ENCODE results near the gene CELF2.

Gene CELF2

DNA sequence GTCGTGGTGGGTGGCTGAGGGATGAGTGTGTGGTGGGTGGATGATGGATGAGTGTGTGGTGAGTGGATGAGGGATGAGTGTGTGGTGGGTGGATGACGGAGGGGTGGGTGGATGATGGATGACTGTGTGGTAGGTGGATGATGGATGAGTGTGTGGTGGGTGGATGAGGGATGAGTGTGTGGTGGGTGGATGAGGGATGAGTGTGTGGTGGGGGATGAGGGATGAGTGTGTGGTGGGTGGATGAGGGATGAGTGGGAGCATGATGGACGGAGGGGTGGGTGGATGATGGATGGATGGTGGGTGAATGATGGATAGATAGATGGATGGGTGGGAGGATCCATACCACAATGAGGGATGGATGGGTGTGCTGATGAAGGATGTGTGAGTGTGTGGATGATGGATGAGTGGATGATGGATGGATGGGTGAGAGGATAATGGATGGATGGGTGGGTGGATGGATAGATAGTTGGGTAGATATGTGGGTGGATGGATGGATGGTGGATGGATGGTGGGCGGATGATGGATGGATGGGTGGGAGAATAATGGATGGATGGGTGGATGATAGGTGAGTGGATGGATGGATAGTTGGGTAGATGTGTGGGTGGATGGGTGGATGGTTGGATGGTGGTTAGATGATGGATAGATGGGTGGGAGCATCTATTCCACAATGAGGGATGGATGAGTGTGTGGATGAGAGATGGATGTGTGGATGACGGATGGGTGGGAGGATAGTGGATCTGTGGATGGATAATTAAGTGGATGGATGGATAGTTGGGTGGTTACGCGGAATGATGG is 266.8 kb downstream of the CELF2 start:
- H3K4me3 ChIP-seq (ENCODE audit: low read length): no peak overlapping the region
- H3K9ac ChIP-seq (ENCODE audit: low read depth, low read length): no peak overlapping the region
- H3K9me3 ChIP-seq (ENCODE audit: insufficient read depth, low read depth, low read length): no peaks in the 10 kb centered on the region; the same call in 1 of the 2 replicates
- peaks cover 11% of the 10 kb centered on the region; the same call in 1 of the 2 replicates for H3K36me3 ChIP-seq (ENCODE audit: insufficient read depth, low read depth, low read length)
- H3K27me3 ChIP-seq (ENCODE audit: insufficient read depth, low read length): no peaks in the 10 kb centered on the region
- H3K4me1 ChIP-seq (ENCODE audit: insufficient read depth, low read length): no peaks in the 10 kb centered on the region
- H3K27ac ChIP-seq (ENCODE audit: low read length): no peak overlapping the region

DNA sequence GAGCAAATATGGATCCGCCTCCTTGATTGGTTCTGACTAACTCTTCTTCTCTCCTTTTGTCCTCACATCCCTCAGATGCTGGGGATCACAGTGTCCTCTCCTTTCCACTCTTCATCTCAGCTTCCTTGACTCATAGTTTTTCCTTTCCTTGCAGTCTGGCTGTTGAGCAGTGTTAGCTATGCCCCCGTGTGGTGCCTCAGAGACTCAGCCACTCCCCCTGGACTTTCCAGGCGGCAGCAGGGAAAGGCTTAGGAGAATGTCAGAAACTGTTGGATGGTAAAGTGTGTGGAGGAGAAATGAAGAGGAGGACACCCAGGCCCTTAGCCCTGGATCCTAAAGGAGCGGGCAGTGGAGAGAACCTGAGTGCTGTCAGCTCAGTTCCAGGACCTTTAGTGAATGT is 267.5 kb downstream of the CELF2 start:
- Histone ChIP-seq H3K4me3 (ENCODE audit: low read length) (no peak overlapping the region), H3K9ac (ENCODE audit: low read depth, low read length) (no peak overlapping the region), H3K9me3 (ENCODE audit: insufficient read depth, low read depth, low read length) (no peaks in the 10 kb centered on the region; the same call in 1 of the 2 replicates), H3K27ac (ENCODE audit: low read length) (no peak overlapping the region), H3K27me3 (ENCODE audit: insufficient read depth, low read length) (no peaks in the 10 kb centered on the region), H3K36me3 (ENCODE audit: insufficient read depth, low read depth, low read length) (peaks cover 11% of the 10 kb centered on the region; the same call in 1 of the 2 replicates), H3K4me1 (ENCODE audit: insufficient read depth, low read length) (no peaks in the 10 kb centered on the region)

DNA sequence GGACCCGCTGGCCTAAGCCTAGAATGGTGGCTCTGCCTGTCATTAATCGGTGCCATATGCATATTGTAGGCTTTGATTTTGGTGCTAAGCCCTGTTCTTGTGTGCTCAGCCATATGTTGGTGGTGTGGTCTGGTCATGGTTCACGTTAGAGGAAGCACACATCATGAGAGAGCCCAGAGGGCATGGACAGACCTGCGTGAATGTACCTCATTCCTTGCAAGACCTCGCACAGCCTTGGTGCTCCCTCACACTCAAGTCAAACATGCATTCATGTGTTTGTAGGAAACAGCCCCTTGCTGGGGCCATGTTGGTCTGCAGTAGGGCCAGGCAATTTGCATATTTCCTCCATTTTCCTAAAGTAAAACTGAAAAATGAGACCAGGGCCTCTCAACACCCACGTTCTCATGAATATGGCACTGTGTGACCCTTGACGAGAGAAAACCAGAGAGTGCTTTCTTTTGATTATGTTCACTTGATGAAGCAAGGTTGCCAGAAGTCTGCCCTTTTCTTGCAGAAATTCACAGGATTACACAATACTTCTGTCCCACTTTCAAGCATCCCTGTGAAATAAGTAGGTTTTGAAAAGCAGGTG is 268.7 kb downstream of the CELF2 start:
- peaks cover 12% of the 10 kb centered on the region; the same call in 1 of the 2 replicates for H3K36me3 ChIP-seq (ENCODE audit: insufficient read depth, low read depth, low read length)
- H3K27ac ChIP-seq (ENCODE audit: low read length): no peak overlapping the region
- no peak overlapping the region for H3K4me3 ChIP-seq (ENCODE audit: low read length)

DNA sequence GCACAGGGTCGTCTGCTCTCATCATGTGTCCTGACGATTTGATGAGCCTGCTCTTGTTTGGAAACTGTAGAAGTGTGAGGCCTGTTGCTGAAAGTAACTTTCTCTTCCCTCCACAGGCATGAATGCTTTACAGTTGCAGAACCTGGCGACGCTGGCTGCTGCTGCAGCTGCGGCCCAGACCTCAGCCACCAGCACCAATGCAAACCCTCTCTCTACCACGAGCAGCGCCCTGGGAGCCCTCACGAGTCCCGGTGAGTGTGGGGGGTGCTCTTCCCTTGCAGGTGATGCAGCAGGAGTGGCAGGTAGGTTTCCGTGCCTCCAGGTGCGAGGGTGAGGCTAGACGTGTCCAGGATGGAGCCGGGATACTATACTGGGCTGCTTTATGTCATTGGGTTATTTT is 270.6 kb downstream of the CELF2 start:
- Histone ChIP-seq H3K36me3 (ENCODE audit: insufficient read depth, low read depth, low read length) (peaks cover 21% of the 10 kb centered on the region; the same call in 1 of the 2 replicates), H3K9ac (ENCODE audit: low read depth, low read length) (no peak overlapping the region), H3K4me3 (ENCODE audit: low read length) (no peak overlapping the region), H3K4me1 (ENCODE audit: insufficient read depth, low read length) (peaks cover 5% of the 10 kb centered on the region; the same call in 1 of the 2 replicates), H3K9me3 (ENCODE audit: insufficient read depth, low read depth, low read length) (no peaks in the 10 kb centered on the region; the same call in 1 of the 2 replicates), H3K27ac (ENCODE audit: low read length) (no peak overlapping the region), H3K27me3 (ENCODE audit: insufficient read depth, low read length) (no peaks in the 10 kb centered on the region)

More for the DNA sequence above, 268.7 kb downstream of the CELF2 start:
- Histone ChIP-seq H3K9me3 (ENCODE audit: insufficient read depth, low read depth, low read length) (no peaks in the 10 kb centered on the region; the same call in 1 of the 2 replicates), H3K4me1 (ENCODE audit: insufficient read depth, low read length) (no peaks in the 10 kb centered on the region), H3K27me3 (ENCODE audit: insufficient read depth, low read length) (no peaks in the 10 kb centered on the region), H3K9ac (ENCODE audit: low read depth, low read length) (no peak overlapping the region)

DNA sequence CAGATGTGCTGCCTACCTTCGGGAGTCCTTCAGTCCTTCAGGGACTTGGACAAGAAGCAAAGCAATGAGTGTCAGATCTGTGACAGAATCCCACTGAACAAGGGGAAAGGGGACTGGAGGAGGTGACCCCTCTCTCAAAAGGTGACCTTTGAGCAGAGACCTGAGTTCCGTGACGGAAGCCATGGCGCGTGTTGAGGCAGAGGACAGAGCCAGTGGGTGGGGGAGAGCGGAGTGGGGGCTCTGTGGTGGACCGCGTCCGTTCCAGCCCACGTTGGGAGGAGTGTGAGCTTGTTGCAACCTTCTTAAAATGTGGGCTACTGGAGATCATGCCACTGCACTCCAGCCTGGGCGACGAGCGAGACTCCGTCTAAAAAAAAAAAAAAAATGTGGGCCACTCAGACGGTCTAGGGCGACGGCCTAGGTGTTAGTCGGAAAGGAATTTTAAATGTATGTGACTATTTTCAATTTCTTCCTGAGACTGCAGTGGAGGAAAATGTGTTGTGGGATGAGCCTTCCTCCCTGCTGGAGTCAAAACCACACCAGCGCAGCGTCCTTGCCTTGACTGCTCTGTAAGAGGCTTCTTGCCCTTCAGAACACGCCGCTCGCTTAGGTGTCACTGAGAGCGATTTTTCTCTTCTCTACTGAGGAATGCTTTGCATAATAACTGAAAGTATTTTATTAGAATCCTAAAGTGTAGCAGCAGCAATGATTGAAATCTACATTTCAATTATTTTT is 272.7 kb downstream of the CELF2 start:
- H3K9me3 ChIP-seq (ENCODE audit: insufficient read depth, low read depth, low read length): no peaks in the 10 kb centered on the region
- peaks cover 21% of the 10 kb centered on the region; the same call in 1 of the 2 replicates for H3K36me3 ChIP-seq (ENCODE audit: insufficient read depth, low read depth, low read length)
- H3K4me1 ChIP-seq (ENCODE audit: insufficient read depth, low read length): peaks cover 5% of the 10 kb centered on the region; the same call in 1 of the 2 replicates
- no peak overlapping the region for H3K9ac ChIP-seq (ENCODE audit: low read depth, low read length)
- no peaks in the 10 kb centered on the region for H3K27me3 ChIP-seq (ENCODE audit: insufficient read depth, low read length)
- no peak overlapping the region for H3K4me3 ChIP-seq (ENCODE audit: low read length)
- no peak overlapping the region for H3K27ac ChIP-seq (ENCODE audit: low read length)

- Histone ChIP-seq H3K4me3 (ENCODE audit: low read length) (no peak overlapping the region), H3K27me3 (ENCODE audit: insufficient read depth, low read length) (no peaks in the 10 kb centered on the region), H3K36me3 (ENCODE audit: insufficient read depth, low read depth, low read length) (peaks cover 21% of the 10 kb centered on the region; the same call in 1 of the 2 replicates), H3K4me1 (ENCODE audit: insufficient read depth, low read length) (peaks cover 5% of the 10 kb centered on the region; the same call in 1 of the 2 replicates), H3K9ac (ENCODE audit: low read depth, low read length) (no peak overlapping the region), H3K27ac (ENCODE audit: low read length) (no peak overlapping the region), H3K9me3 (ENCODE audit: insufficient read depth, low read depth, low read length) (no peaks in the 10 kb centered on the region)
Observed at GRCh38 chr10:11292576-11293302, 275.1 kb downstream of the CELF2 start.

DNA sequence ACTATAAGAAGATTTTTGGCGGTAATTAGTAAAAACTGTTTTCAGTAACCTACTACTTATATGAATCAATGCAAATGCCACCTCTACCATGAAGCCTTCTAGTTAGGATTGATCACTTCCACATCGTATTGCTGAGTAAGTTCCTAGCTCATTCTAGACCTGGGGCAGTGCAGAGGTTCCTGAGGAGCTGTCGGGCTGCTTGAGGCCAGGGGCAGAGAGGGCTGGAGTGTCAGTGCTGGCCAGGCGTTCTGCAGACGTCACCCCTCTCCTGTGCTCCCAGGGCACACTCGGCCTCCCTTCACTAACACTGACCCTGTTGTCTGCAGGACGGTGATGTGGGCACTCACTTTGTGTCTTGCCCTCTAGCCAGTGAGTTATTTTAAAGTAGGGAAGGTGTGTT is 275.7 kb downstream of the CELF2 start:
- Histone ChIP-seq H3K27me3 (ENCODE audit: insufficient read depth, low read length) (no peaks in the 10 kb centered on the region), H3K27ac (ENCODE audit: low read length) (no peak overlapping the region), H3K4me1 (ENCODE audit: insufficient read depth, low read length) (peaks cover 5% of the 10 kb centered on the region; the same call in 1 of the 2 replicates), H3K4me3 (ENCODE audit: low read length) (no peak overlapping the region), H3K9me3 (ENCODE audit: insufficient read depth, low read depth, low read length) (no peaks in the 10 kb centered on the region), H3K36me3 (ENCODE audit: insufficient read depth, low read depth, low read length) (peaks cover 21% of the 10 kb centered on the region; the same call in 1 of the 2 replicates), H3K9ac (ENCODE audit: low read depth, low read length) (no peak overlapping the region)

GRCh38 chr10:11294831-11295450 is 277.3 kb downstream of the CELF2 start:
- peaks cover 5% of the 10 kb centered on the region; the same call in 1 of the 2 replicates for H3K4me1 ChIP-seq (ENCODE audit: insufficient read depth, low read length)
- H3K36me3 ChIP-seq (ENCODE audit: insufficient read depth, low read depth, low read length): 0 out of 2 replicates have a peak, but pooled peaks cover 10% of the 10 kb centered on the region
- no peak overlapping the region for H3K27ac ChIP-seq (ENCODE audit: low read length)

DNA sequence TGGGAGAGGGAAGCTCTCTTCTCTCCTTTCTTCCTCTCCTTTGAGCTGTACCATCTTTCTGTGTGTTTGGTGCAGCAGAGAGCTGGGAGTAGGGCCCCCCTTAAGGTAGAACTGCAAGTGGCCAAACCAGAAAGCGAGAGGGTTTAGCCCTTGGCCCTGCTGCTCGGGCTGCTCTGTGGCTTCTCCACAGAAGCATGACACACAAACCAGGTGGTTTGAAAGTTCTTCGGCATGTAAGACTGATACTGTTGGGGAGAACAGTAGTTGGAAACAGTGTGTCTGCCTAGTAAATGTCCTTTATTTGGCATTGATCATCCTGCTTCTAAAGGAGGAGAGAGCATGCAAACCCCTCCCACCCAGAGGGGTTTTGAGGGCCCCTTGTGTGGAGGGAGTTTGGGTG is 277.8 kb downstream of the CELF2 start:
- no peaks in the 10 kb centered on the region for H3K27me3 ChIP-seq (ENCODE audit: insufficient read depth, low read length)
- H3K27ac ChIP-seq (ENCODE audit: low read length): no peak overlapping the region
- H3K4me1 ChIP-seq (ENCODE audit: insufficient read depth, low read length): peaks cover 5% of the 10 kb centered on the region; the same call in 1 of the 2 replicates
- 0 out of 2 replicates have a peak, but pooled peaks cover 10% of the 10 kb centered on the region for H3K36me3 ChIP-seq (ENCODE audit: insufficient read depth, low read depth, low read length)
- no peak overlapping the region for H3K4me3 ChIP-seq (ENCODE audit: low read length)
- H3K9me3 ChIP-seq (ENCODE audit: insufficient read depth, low read depth, low read length): no peaks in the 10 kb centered on the region
- no peak overlapping the region for H3K9ac ChIP-seq (ENCODE audit: low read depth, low read length)

More at GRCh38 chr10:11294831-11295450, 277.3 kb downstream of the CELF2 start:
- H3K27me3 ChIP-seq (ENCODE audit: insufficient read depth, low read length): no peaks in the 10 kb centered on the region
- H3K9ac ChIP-seq (ENCODE audit: low read depth, low read length): no peak overlapping the region
- no peaks in the 10 kb centered on the region for H3K9me3 ChIP-seq (ENCODE audit: insufficient read depth, low read depth, low read length)
- no peak overlapping the region for H3K4me3 ChIP-seq (ENCODE audit: low read length)

DNA sequence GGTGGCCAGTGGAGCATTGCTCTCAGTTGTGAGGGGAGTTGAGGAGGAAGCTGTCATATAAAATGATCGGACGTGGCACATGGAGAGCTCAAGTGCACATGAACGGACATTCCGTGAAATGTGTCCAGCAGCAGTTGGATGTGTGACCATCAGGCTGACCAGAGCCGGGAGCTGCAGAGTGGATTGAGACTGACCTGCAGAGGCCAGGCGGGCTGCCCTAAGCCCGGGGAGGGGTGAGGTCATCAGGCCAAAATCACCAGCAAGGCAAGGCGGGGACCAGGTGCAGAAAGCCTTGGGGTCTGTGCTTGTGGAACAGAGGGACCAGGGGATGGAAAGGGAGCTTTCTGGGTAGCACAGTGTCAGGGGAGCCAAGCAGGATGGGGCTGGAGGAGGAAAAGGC is 279.5 kb downstream of the CELF2 start:
- Histone ChIP-seq H3K4me1 (ENCODE audit: insufficient read depth, low read length) (peaks cover 2% of the 10 kb centered on the region; the same call in 1 of the 2 replicates), H3K27ac (ENCODE audit: low read length) (no peak overlapping the region), H3K9me3 (ENCODE audit: insufficient read depth, low read depth, low read length) (no peaks in the 10 kb centered on the region), H3K9ac (ENCODE audit: low read depth, low read length) (no peak overlapping the region), H3K27me3 (ENCODE audit: insufficient read depth, low read length) (no peaks in the 10 kb centered on the region), H3K4me3 (ENCODE audit: low read length) (no peak overlapping the region), H3K36me3 (ENCODE audit: insufficient read depth, low read depth, low read length) (0 out of 2 replicates have a peak, but pooled peaks cover 2% of the 10 kb centered on the region)
